Lower leg skin (tissue), 3 donors: Measurements from ENCODE around the gene ZNF503.

ENCODE experiments used
- CTCF ChIP-seq, 3 donors: fragments of 450-650 bp; IDR thresholded peaks; one replicate each; pipeline ENCODE4 v1.5.1; 2016; ENCODE audit warnings: antibody characterized with exemption in 3 of 3, mild to moderate bottlenecking in 3 of 3, moderate library complexity in 2 of 3
- POLR2A ChIP-seq, 2 donors: fragments of 450-650 bp; IDR thresholded peaks; one replicate each; pipeline ENCODE4 v1.6.1; 2016 to 2017; ENCODE audit warnings: antibody characterized with exemption in 2 of 2, mild to moderate bottlenecking in 1 of 2, moderate library complexity in 1 of 2

GRCh38 chr10:75371010-75371409 lies 30.6 kb downstream of the ZNF503 start:
- TF ChIP-seq POLR2A (IDR thresholded peaks at IDR 0.05) = no peak
- TF ChIP-seq CTCF (IDR thresholded peaks at IDR 0.05) = no peak
